Astrocyte of the cerebellum (primary cell): ENCODE data around the gene IGFBP2.

ENCODE experiments used
- DNase-seq: peaks from one replicate; pipeline ENCODE4 v3.0.0-alpha.2; 2011; ENCODE audit warnings: low read depth
- H3K4me3 ChIP-seq: 2 replicates; pipeline ENCODE4 v1.5.1; 2011; ENCODE audit warnings: mild to moderate bottlenecking, low read depth, low read length, moderate library complexity
- in situ Hi-C: cut with HindIII; loops from 2 replicates; pipeline ENCODE4 v1.10.0; 2017; ENCODE audit warnings: low sequenced_read_pairs
- TF ChIP-seq, protein P1 (sequence below): IDR thresholded peaks from 2 replicates; pipeline ENCODE4 v1.5.1; 2012; ENCODE audit warnings: low read length, low read depth, moderate library complexity, mild to moderate bottlenecking; ENCODE audit errors: missing control alignments

Gene IGFBP2

DNA sequence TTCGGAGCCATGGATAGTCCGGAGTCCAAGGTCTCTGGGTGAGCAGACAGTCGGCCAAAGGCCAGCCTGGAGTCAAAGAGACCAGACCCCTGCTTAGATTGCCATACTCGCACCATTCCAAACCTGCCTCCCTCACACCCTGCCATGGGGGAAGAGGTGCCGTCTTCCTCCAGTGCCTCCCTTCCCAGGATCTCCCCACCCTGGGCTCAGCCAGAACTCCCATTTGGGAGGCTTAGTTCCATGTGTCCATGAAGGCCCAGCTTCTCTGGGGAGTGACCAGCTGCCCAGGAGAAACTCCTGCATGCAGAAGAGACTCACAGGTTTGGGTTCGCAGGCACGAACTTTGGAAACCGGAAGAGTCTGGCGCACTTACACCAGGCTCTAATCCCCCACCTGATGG is 40.4 kb downstream of the IGFBP2 start:
- no peak for DNase-seq
- in situ Hi-C loops = no loop called here
- no peak overlapping the region for H3K4me3 ChIP-seq
- TF ChIP-seq, protein P1, sequence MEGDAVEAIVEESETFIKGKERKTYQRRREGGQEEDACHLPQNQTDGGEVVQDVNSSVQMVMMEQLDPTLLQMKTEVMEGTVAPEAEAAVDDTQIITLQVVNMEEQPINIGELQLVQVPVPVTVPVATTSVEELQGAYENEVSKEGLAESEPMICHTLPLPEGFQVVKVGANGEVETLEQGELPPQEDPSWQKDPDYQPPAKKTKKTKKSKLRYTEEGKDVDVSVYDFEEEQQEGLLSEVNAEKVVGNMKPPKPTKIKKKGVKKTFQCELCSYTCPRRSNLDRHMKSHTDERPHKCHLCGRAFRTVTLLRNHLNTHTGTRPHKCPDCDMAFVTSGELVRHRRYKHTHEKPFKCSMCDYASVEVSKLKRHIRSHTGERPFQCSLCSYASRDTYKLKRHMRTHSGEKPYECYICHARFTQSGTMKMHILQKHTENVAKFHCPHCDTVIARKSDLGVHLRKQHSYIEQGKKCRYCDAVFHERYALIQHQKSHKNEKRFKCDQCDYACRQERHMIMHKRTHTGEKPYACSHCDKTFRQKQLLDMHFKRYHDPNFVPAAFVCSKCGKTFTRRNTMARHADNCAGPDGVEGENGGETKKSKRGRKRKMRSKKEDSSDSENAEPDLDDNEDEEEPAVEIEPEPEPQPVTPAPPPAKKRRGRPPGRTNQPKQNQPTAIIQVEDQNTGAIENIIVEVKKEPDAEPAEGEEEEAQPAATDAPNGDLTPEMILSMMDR = no peak

DNA sequence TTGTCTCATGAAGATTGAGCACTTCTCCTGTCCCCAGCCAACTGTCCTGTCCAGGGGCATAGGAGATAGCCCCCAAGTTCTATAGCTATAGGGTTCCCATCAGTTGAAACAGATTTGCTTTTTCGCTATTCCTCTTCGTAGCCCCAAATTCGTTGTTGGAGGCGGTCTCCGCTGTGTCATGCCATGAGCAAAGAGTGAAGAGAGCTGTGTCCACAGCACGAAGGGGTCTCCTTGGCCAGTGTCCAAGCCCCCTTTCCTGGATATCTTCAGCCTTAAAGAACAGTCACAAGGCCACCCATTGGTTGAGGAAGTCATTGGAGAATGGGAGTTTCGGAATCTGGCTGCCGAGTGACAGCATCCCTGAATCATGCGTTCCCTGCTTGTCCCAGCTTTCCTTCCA is 41.2 kb downstream of the IGFBP2 start:
- TF ChIP-seq, protein P1 = no peak
- H3K4me3 ChIP-seq = no peak overlapping the region
- DNase-seq = no peak
- in situ Hi-C loops = no loop called here

GRCh38 chr2:216676630-216677029 is 43.4 kb downstream of the IGFBP2 start:
- H3K4me3 ChIP-seq = no peak overlapping the region
- in situ Hi-C loops = no loop called here
- DNase-seq = no peak
- TF ChIP-seq, protein P1 = no peak

DNA sequence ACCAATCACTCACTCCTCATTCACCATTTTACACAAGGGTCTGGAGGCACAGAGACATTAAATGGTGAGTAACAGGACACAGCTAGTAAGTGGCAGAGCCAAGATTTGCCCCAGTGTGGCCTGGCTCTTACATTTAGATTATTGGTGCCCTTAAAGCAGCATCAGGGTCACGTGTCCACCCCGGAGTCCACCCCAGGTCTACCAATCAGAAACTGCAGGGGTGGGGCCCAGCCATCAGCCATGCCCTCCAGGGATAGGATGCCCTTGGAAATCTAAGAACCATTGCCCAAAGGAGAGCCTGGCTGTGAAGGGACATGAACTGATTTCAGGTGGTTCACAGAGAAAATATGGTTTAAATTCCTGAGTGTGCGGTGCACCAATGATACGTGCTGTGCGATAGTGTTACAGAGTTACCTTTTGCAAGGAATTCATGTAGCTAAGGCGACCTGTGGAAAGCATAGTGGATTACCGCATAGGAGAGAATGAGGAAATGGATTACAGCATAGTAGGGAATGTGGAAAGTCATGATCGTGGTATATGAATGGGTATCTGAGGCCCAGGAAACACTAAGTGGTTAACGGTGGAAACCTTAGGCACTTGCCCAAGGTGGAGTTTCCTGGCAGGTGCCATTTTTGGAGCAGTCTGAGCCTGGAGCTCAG is 44.3 kb downstream of the IGFBP2 start:
- H3K4me3 ChIP-seq = no peak overlapping the region
- TF ChIP-seq, protein P1 = no peak
- no peak for DNase-seq
- in situ Hi-C loops = no loop called here

DNA sequence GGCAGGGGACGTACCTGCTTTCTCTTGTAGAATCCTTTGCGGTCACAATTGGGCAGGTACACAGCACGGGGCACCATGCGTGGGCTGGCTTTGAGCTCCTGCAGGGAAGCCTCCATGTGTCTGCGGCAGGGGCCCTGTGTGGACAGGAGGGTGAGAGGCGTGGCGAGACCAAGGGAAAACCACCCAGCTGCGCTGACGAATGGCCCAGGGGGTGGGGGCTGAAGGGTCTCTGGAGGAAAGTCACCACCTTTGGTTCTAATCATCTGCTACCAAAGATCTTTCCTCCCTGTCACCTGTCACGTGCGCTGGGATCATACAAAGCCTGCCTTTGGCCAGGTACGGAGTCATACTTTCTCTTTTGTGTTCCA is 44.9 kb downstream of the IGFBP2 start:
- TF ChIP-seq, protein P1 = no peak
- H3K4me3 ChIP-seq = no peak overlapping the region
- no peak for DNase-seq
- in situ Hi-C loops = no loop called here

DNA sequence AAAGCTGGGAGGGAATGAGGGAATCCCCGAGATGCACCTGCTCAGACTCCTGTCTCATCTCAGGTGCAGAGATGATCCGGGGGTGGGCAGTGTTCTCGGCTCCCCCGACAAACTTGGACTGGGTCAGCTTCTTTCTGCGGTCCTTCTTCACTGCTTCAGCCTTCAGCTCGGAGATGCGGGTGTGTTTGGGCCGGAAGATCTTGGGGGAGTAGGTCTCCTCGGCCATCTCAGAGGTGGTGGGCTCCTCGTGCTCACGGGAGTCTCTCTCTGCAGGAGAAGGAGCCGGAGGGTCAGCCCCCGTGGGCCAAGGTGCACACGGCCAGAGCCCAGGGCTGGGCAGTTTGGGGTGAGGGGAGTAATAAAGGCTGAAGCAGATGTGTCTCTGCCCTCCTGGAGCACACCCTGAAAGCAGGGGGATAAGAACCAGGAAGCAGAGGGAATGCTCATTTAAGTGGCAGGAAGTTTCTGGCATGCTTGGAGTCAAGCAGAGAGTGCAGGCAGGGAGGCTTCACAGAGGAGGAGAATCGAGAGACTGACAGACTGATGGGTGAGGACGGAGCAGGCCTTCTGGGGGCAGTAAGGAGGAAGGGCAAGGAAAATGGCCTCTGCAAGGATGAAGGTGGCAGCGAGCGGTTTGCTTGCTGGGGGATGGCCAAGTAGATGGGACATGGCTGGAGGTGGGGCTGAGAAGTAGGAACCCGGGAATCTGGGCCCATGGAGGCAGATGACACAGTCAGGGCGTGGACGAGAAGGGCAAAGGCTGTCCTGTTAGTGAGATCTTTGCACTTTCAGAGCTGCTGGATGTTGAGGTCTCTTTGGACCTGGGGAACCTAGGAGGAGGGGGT is 45.8 kb downstream of the IGFBP2 start:
- no peak overlapping the region for H3K4me3 ChIP-seq
- no peak for DNase-seq
- TF ChIP-seq, protein P1 = no peak
- in situ Hi-C loops = no loop called here
